Heart left ventricle (tissue), 16 donors: ENCODE measurements around the gene CREBBP. TPM values are rescaled to one million over a fixed set of nuclear protein-coding genes. Genes with fewer than 3 reads are reported as not detected.

Experiments used
- ATAC-seq, 4 donors: fragments of 200-7000 bp; cut with Tn5 transposase; one replicate each; pipeline ENCODE4 v1.9.1; 2020 to 2022; ENCODE audit warnings: moderate library complexity in 4 of 4, mild to moderate bottlenecking in 3 of 4, moderate number of reproducible peaks in 1 of 4
- DNase-seq, 5 donors: peaks; one replicate each; pipeline ENCODE4 v3.0.0-alpha.2; 2020
- H3K27ac ChIP-seq, 12 donors: fragments of 200-600 bp; sonication (generic) in 4 of 12; one replicate each; pipeline versions ENCODE4 v1.5.0 to v1.8.0; 2016 to 2022; ENCODE audit warnings: mild to moderate bottlenecking in 2 of 12
- H3K27me3 ChIP-seq, 9 donors: fragments of 200-600 bp; sonication (generic) in 2 of 9; one replicate each; pipeline versions ENCODE4 v1.5.1 to v1.8.0; 2016 to 2022; ENCODE audit warnings: mild to moderate bottlenecking in 3 of 9
- H3K36me3 ChIP-seq, 9 donors: fragments of 200-600 bp; sonication (generic) in 2 of 9; one replicate each; pipeline versions ENCODE4 v1.5.0 to v1.8.0; 2018 to 2022; ENCODE audit warnings: mild to moderate bottlenecking in 2 of 9
- H3K4me1 ChIP-seq, 12 donors: fragments of 200-600 bp; sonication (generic) in 4 of 12; one replicate each; pipeline versions ENCODE4 v1.5.0 to v1.8.0; 2016 to 2022; ENCODE audit warnings: mild to moderate bottlenecking in 3 of 12
- H3K4me3 ChIP-seq, 12 donors: fragments of 200-600 bp; sonication (generic) in 4 of 12; one replicate each; pipeline versions ENCODE4 v1.5.0 to v1.8.0; 2017 to 2022; ENCODE audit warnings: mild to moderate bottlenecking in 9 of 12, moderate library complexity in 4 of 12
- H3K9me3 ChIP-seq, 12 donors: fragments of 200-600 bp; sonication (generic) in 4 of 12; one replicate each; pipeline versions ENCODE4 v1.5.0 to v1.8.0; 2016 to 2022; ENCODE audit warnings: mild to moderate bottlenecking in 1 of 12
- POLR2A ChIP-seq, 2 donors: fragments of 450-650 bp; IDR thresholded peaks; one replicate each; pipeline ENCODE4 v1.6.1; 2017; ENCODE audit warnings: antibody characterized with exemption in 2 of 2, mild to moderate bottlenecking in 2 of 2, moderate library complexity in 2 of 2
- whole genome bisulfite sequencing, 4 donors: extraction: QIAGEN DNeasy Blood & Tissue Kit in 2 of 4; methylation state at CpG; one replicate each; pipeline versions ENCODE4 v1.1.5 to v1.1.7; 2013 to 2018; 5-methylcytosine and 5-hydroxymethylcytosine counted together
- intact Hi-C, 10 donors: fragments of 100-400 bp; cut with DNase I; formaldehyde crosslinking; loops; one replicate each; pipeline versions ENCODE4 v1.11.1 to v1.14.2; 2022
- polyA plus RNA-seq, 2 donors: library from polyadenylated mRNA; stranded (reverse); fragments of 200-250 nt; gene quantifications; one replicate each; pipeline ENCODE4 v1.2.3, GENCODE V29; 2013
- total RNA-seq, 9 donors: library from RNA; depleted of rRNA in 2 of 9; stranded (reverse); fragments of >200 nt in 2 of 9; fragmentation: NEBNext Ultra II Directional in 3 of 9; extraction: Animal tissue kit (Norgen Biotek cat#: 25700) in 3 of 9; gene quantifications; one replicate each; pipeline versions ENCODE4 v1.1.0 to v1.2.4, GENCODE V29; 2016 to 2023
- TF ChIP-seq, protein P1 (sequence below), 12 donors: fragments of 200-600 bp; sonication (generic) in 4 of 12; IDR thresholded peaks; one replicate each; pipeline versions ENCODE4 v1.5.0 to v1.8.0; 2018 to 2022; ENCODE audit warnings: antibody characterized with exemption in 12 of 12, mild to moderate bottlenecking in 5 of 12
- donor health status: ischemic (EF 13 %, LVEDD 7.1; RV severe dilation, severe dysfunction).
- donor health status: healthy with polysubstance abuse.
- donor health status: DM: no; HTN: yes; CAD: no.
- donor health status: DM: no; HTN: no; CAD: no.
- donor health status: ischemic (EF 25% LVEDD 6.9; RV normal size, moderate dysfunction).
- donor health status: ischemic (EF 25% LVEDD 5.7; RV mildly dilated, moderate dysfunction).
- donor health status: healthy.
- donor health status: DM: yes; HTN: yes; CAD: no.
- donor health status: ischemic (EF 35%, LVEDD 5.7; RV mildly dilated, moderate dysfunction).
- donor health status: nonischemic (EF 11% LVEDD 7.7; RV severe dilation, severe dysfunction).
- donor health status: DM: yes; HTN: yes; CAD: no.
- donor health status: PGD.
- donor health status: ischemic (EF 29% LVEDD 5.4; RV normal size, mild dysfunction).
- donor health status: nonischemic (EF 23%, LVEDD 6.1; RV moderate dilation, normal function).

CREBBP gene
- total and polyA plus RNA-seq, 11 donors: 17.1 to 77.6 (median 39.6) TPM

DNA sequence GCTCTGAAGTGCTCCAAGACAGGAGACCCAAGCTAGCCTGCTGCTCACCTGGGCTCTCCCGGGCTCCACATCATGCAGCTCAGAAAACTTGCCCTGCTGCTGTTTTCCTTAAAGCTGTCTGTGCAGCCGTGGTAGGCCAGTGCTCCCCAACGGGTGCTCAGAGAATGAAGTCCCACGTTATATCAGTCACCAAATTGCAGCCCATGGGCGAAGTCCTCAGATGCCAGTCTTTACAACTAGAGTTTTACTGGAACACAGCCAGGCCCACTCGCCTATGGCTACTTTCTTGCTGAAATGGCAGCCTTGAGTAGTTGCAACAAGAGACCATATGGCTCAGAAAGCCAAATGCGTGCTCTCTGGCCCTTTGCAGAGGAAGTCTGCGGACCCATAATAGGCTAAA, 6.3 kb downstream of the CREBBP start:
- no peak for DNase-seq
- H3K36me3 ChIP-seq: peaks cover 0 to 6% (median 0%) of the 10 kb centered on the region in 9 donors
- H3K27ac ChIP-seq: no peak overlapping the region
- WGBS, 4 donors: 70 to 74% (median 72%) methylated on average over 8 of the region's 8 CpGs
- no peak overlapping the region for H3K4me3 ChIP-seq
- intact Hi-C loops: loop anchor here in 8 of 10 donors (5.0 to 10.0 kb wide), 12 partner anchors 52 to 349 kb away; partner anchors contain the start of gene SLX4 (in 1 of the 8)
- no peaks in the 10 kb centered on the region for H3K9me3 ChIP-seq
- H3K27me3 ChIP-seq: no peaks in the 10 kb centered on the region
- ATAC-seq: no peak
- peaks cover 14 to 96% (median 87%) of the 10 kb centered on the region in 12 donors for H3K4me1 ChIP-seq
- no peak for TF ChIP-seq POLR2A (IDR thresholded peaks at IDR 0.05)
- TF ChIP-seq, protein P1, sequence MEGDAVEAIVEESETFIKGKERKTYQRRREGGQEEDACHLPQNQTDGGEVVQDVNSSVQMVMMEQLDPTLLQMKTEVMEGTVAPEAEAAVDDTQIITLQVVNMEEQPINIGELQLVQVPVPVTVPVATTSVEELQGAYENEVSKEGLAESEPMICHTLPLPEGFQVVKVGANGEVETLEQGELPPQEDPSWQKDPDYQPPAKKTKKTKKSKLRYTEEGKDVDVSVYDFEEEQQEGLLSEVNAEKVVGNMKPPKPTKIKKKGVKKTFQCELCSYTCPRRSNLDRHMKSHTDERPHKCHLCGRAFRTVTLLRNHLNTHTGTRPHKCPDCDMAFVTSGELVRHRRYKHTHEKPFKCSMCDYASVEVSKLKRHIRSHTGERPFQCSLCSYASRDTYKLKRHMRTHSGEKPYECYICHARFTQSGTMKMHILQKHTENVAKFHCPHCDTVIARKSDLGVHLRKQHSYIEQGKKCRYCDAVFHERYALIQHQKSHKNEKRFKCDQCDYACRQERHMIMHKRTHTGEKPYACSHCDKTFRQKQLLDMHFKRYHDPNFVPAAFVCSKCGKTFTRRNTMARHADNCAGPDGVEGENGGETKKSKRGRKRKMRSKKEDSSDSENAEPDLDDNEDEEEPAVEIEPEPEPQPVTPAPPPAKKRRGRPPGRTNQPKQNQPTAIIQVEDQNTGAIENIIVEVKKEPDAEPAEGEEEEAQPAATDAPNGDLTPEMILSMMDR (IDR thresholded peaks at IDR 0.05): no peak

DNA sequence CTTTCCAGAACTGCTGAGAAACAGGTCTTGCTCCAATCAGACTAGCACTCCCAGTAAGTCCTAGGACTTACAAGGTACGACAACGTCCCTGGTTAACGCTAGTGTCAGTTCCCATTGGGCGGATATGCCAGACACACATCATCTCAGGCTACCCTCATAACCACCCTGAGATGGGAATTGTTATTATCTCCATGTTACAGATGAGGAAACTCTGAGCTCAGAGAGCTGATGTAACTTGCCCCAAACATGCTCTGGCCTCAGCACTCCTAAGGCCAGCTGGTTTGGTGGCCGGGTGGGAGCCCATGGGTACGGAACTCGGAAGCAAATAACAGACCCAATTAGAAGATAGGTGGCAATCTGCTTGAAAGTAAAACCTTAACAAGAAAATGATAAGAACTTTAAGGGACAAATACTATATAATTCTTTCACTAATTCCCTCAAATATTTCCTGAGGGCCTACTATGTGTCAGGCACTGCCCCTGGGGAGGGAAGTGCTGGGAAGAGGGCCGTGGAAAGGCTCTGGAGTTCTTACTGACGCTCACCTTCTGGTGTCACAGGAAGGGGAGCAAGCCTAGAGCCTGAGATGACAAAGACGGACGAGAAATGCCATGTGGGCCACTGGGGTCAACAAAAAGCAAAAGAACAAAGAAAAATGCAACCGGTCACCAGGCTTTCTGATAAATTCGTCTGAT, 6.9 kb downstream of the CREBBP start:
- no peak overlapping the region for H3K4me3 ChIP-seq
- H3K9me3 ChIP-seq: no peaks in the 10 kb centered on the region
- H3K27me3 ChIP-seq: no peaks in the 10 kb centered on the region
- H3K4me1 ChIP-seq: peaks cover 14 to 99% (median 92%) of the 10 kb centered on the region in 12 donors
- no peak for DNase-seq
- H3K27ac ChIP-seq: peak overlapping the region in 1 of 12 donors; percentile 52
- intact Hi-C loops: loop anchor here in 8 of 10 donors (5.0 to 10.0 kb wide), 12 partner anchors 51 to 349 kb away; partner anchors contain the start of gene SLX4 (in 1 of the 8)
- TF ChIP-seq, protein P1 (IDR thresholded peaks at IDR 0.05): no peak
- TF ChIP-seq POLR2A (IDR thresholded peaks at IDR 0.05): no peak
- 58 to 63% (median 58%) methylated on average over 13 of the region's 13 CpGs for WGBS, 4 donors
- H3K36me3 ChIP-seq: peaks cover 0 to 6% (median 0%) of the 10 kb centered on the region in 9 donors
- peak; percentile 3 to 56 (median 35) for ATAC-seq

DNA sequence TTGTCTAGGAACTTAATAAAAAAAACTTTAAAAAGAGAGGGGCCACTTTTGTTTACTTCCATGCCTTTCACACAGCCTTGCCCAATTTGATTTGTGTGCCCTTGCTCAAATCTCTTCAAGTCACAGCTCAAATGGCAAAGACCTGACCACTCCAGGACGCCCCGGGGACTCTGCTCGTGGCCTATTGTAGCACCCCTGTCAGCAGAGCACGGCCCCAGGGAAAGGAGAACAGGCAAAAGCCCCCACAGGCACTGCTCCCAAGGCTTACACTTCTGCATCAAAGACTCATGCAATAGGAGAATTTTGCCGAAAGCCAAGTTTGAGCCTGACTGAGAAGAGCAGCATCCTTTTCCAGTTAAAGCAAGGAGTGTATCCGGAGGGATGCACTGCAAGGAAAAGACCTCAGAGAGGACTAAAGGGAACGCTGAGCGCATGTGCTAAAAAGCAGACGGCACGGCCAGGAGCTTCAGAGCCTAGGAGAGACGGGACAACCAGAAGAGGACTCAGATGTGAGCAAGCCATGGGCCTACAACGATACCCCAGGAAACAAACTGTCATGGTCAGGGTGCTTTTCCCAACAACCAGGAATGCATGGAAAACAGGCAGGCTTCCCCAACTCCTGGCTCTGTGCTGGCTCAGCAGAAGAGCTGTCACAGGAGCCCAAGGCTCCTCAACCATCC, 8.2 kb downstream of the CREBBP start:
- H3K27me3 ChIP-seq: no peaks in the 10 kb centered on the region
- DNase-seq: no peak
- no peaks in the 10 kb centered on the region for H3K9me3 ChIP-seq
- peak overlapping the region in 1 of 12 donors; percentile 24 for H3K4me3 ChIP-seq
- peaks cover 0 to under 1% (median 0%) of the 10 kb centered on the region in 9 donors for H3K36me3 ChIP-seq
- intact Hi-C loops: loop anchor here in 8 of 10 donors (5.0 to 10.0 kb wide), 12 partner anchors 50 to 348 kb away; partner anchors contain the start of gene SLX4 (in 1 of the 8)
- H3K4me1 ChIP-seq: peaks cover 14 to 99% (median 90%) of the 10 kb centered on the region in 12 donors
- ATAC-seq: peak in 1 of 4 donors; percentile 3
- H3K27ac ChIP-seq: peak overlapping the region in 2 of 12 donors; percentile 15 to 35
- TF ChIP-seq, protein P1 (IDR thresholded peaks at IDR 0.05): no peak
- no peak for TF ChIP-seq POLR2A (IDR thresholded peaks at IDR 0.05)
- 40 to 44% (median 42%) methylated on average over 9 to 12 of the region's 12 CpGs for WGBS, 4 donors

DNA sequence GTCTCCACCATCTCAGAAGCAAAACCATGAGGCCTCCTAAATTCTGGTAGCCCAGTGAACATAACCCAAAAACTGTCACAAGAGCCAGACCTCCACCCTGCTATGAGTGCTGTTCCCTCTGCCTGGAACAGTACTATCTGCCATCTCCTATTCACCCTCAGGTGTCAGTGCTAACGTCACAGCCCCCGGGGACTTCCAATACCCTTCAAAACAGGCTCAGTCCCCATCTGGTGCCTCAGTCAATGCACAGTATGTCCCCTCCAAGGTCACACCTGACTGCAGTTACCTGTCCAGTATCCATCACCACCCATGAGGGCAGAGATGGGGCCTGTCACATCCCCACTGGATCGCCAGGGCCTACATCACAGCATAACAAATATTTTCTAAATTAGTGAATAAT, 11.5 kb downstream of the CREBBP start:
- no peak overlapping the region for H3K27ac ChIP-seq
- no peaks in the 10 kb centered on the region for H3K27me3 ChIP-seq
- H3K4me1 ChIP-seq: peaks cover 20 to 96% (median 87%) of the 10 kb centered on the region in 12 donors
- TF ChIP-seq, protein P1 (IDR thresholded peaks at IDR 0.05): no peak
- TF ChIP-seq POLR2A (IDR thresholded peaks at IDR 0.05): no peak
- DNase-seq: no peak
- no peak for ATAC-seq
- H3K4me3 ChIP-seq: no peak overlapping the region
- intact Hi-C loops: no loop called here
- H3K36me3 ChIP-seq: no peaks in the 10 kb centered on the region
- 75 to 81% (median 78%) methylated on average over 3 of the region's 3 CpGs for WGBS, 4 donors
- H3K9me3 ChIP-seq: no peaks in the 10 kb centered on the region
